Amniotic epithelial cell (primary cell): ENCODE measurements around the gene TMEM130.

Source experiments
- DNase-seq: peaks from one replicate; pipeline ENCODE4 v3.0.0-alpha.2; 2010; ENCODE audit warnings: low read depth

TMEM130 gene

GRCh38 chr7:98841179-98841997, 28.4 kb downstream of the TMEM130 start:
- DNase-seq, result peak; percentile 96

- DNase-seq, result no peak
Measured at GRCh38 chr7:98840722-98841121, 29.1 kb downstream of the TMEM130 start.

GRCh38 chr7:98840096-98840495, 29.7 kb downstream of the TMEM130 start:
- DNase-seq, result no peak

GRCh38 chr7:98837630-98837972, 32.2 kb downstream of the TMEM130 start:
- no peak for DNase-seq

GRCh38 chr7:98836811-98837629, 32.8 kb downstream of the TMEM130 start:
- DNase-seq, result peak; percentile 21

GRCh38 chr7:98834949-98835348, 34.9 kb downstream of the TMEM130 start:
- DNase-seq, result no peak

GRCh38 chr7:98833022-98833421, 36.8 kb downstream of the TMEM130 start:
- DNase-seq, result no peak

- DNase-seq, result no peak
Measured at GRCh38 chr7:98831641-98832221, 38.1 kb downstream of the TMEM130 start.

GRCh38 chr7:98830972-98831548, 38.8 kb downstream of the TMEM130 start:
- no peak for DNase-seq

GRCh38 chr7:98828368-98828767, 41.4 kb downstream of the TMEM130 start:
- DNase-seq, result no peak

GRCh38 chr7:98827258-98827657, 42.6 kb downstream of the TMEM130 start:
- DNase-seq, result no peak

GRCh38 chr7:98826811-98827231, 43.0 kb downstream of the TMEM130 start:
- DNase-seq, result no peak

- DNase-seq, result no peak
Measured at GRCh38 chr7:98826387-98826786, 43.4 kb downstream of the TMEM130 start.

GRCh38 chr7:98823226-98823625, 46.6 kb downstream of the TMEM130 start:
- DNase-seq, result no peak

GRCh38 chr7:98821348-98821747, 48.5 kb downstream of the TMEM130 start:
- no peak for DNase-seq

- no peak for DNase-seq
Measured at GRCh38 chr7:98816967-98817710, 52.7 kb downstream of the TMEM130 start.

GRCh38 chr7:98816241-98816640, 53.6 kb downstream of the TMEM130 start:
- no peak for DNase-seq

GRCh38 chr7:98815313-98815712, 54.5 kb downstream of the TMEM130 start:
- no peak for DNase-seq

GRCh38 chr7:98811299-98811698, 58.5 kb downstream of the TMEM130 start:
- no peak for DNase-seq

- DNase-seq, result no peak
Measured at GRCh38 chr7:98810153-98810802, 59.5 kb downstream of the TMEM130 start.

GRCh38 chr7:98808751-98809460, 60.9 kb downstream of the TMEM130 start:
- DNase-seq, result no peak
